ENCODE results near the gene ACTR3.
A peak's percentile ranks its signal among the peaks of the same experiment; 100 is the strongest.

GRCh38 chr2:113977660-113978523 is 88.0 kb downstream of the ACTR3 start:
- TF ChIP-seq, protein P1, sequence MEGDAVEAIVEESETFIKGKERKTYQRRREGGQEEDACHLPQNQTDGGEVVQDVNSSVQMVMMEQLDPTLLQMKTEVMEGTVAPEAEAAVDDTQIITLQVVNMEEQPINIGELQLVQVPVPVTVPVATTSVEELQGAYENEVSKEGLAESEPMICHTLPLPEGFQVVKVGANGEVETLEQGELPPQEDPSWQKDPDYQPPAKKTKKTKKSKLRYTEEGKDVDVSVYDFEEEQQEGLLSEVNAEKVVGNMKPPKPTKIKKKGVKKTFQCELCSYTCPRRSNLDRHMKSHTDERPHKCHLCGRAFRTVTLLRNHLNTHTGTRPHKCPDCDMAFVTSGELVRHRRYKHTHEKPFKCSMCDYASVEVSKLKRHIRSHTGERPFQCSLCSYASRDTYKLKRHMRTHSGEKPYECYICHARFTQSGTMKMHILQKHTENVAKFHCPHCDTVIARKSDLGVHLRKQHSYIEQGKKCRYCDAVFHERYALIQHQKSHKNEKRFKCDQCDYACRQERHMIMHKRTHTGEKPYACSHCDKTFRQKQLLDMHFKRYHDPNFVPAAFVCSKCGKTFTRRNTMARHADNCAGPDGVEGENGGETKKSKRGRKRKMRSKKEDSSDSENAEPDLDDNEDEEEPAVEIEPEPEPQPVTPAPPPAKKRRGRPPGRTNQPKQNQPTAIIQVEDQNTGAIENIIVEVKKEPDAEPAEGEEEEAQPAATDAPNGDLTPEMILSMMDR (IDR thresholded peaks at IDR 0.05 in 2 of 3, conservative IDR thresholded peaks at IDR 0.05 in 1 of 3; ENCODE audit: control insufficient read depth in 2 of 3, extremely low read depth in 1 of 3, insufficient read depth in 1 of 3, low read depth in 3 of 3, low read length in 3 of 3), result peak in 1 of 3 experiments; percentile 12; a peak in 1 of 6 replicates
- no peak for TF ChIP-seq BCLAF1 (IDR thresholded peaks at IDR 0.05)
- no peak for TF ChIP-seq CREB1 (IDR thresholded peaks at IDR 0.05; ENCODE audit: low read depth)
- no peak for TF ChIP-seq TBL1XR1 (IDR thresholded peaks at IDR 0.05; ENCODE audit: low read depth, low read length)
